Measurements from ENCODE around the gene RASAL2. TPM values are rescaled to one million over a fixed set of nuclear protein-coding genes. Genes with fewer than 3 reads are reported as not detected.

RASAL2 gene
- total RNA-seq, 1 experiment from 2014 or later, result not detected

- no peaks in the 10 kb centered on the region for H3K4me1 ChIP-seq (ENCODE audit: low read length)
- no peaks in the 10 kb centered on the region for H3K36me3 ChIP-seq (ENCODE audit: insufficient read depth, low read length)
- H3K27ac ChIP-seq (ENCODE audit: low read length), result no peak overlapping the region
- no peaks in the 10 kb centered on the region for H3K27me3 ChIP-seq (ENCODE audit: low read length)
- H3K9me3 ChIP-seq (ENCODE audit: low read length), result no peaks in the 10 kb centered on the region
- DNase-seq, result no peak
- no peaks in the 10 kb centered on the region for H3K79me2 ChIP-seq (ENCODE audit: low read length)
- H2AFZ ChIP-seq (ENCODE audit: low read length), result no peak overlapping the region
- H3K9me2 ChIP-seq (replicated peaks; ENCODE audit: insufficient read depth, low read length), result no peaks in the 10 kb centered on the region
- H3K4me2 ChIP-seq (ENCODE audit: low read depth, low read length, poor library complexity, severe bottlenecking), result no peak overlapping the region
- H3K9ac ChIP-seq (ENCODE audit: low read length), result no peak overlapping the region
- H3K4me3 ChIP-seq (ENCODE audit: low read length), result no peak overlapping the region
- H4K20me1 ChIP-seq (ENCODE audit: insufficient read depth, low read depth, low read length), result no peaks in the 10 kb centered on the region
These were observed 172.7 kb downstream of the RASAL2 start for GRCh38 chr1:178266619-178267066.

DNA sequence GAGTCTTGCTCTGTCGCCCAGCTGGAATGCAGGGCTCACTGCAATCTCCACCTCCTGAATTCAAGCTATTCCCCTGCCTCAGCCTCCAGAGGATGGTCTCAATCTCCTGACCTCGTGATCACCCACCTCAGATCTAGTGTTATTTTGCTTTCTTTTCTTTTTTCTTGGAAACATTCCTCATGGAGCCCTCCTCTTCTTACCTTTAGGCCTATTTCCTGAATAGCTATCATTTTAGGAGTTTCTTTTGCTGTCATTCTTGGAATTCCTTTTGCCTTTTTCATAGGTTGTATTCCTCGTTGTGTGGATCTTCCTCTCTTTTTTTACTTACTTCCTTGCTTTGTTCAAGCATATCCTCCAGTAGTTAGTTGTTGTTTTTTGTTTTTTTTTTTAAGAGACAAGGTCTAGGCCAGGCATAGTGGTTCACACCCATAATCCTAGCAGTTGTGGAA lies 173.8 kb downstream of the RASAL2 start:
- H3K27ac ChIP-seq (ENCODE audit: low read length), result no peak overlapping the region
- H3K27me3 ChIP-seq (ENCODE audit: low read length), result no peaks in the 10 kb centered on the region
- no peaks in the 10 kb centered on the region for H3K4me1 ChIP-seq (ENCODE audit: low read length)
- H3K9me2 ChIP-seq (replicated peaks; ENCODE audit: insufficient read depth, low read length), result no peaks in the 10 kb centered on the region
- no peaks in the 10 kb centered on the region for H3K79me2 ChIP-seq (ENCODE audit: low read length)
- H3K36me3 ChIP-seq (ENCODE audit: insufficient read depth, low read length), result no peaks in the 10 kb centered on the region
- no peaks in the 10 kb centered on the region for H3K9me3 ChIP-seq (ENCODE audit: low read length)
- no peaks in the 10 kb centered on the region for H4K20me1 ChIP-seq (ENCODE audit: insufficient read depth, low read depth, low read length)
- no peak overlapping the region for H3K4me3 ChIP-seq (ENCODE audit: low read length)
- no peak overlapping the region for H3K9ac ChIP-seq (ENCODE audit: low read length)
- no peak for DNase-seq
- H3K4me2 ChIP-seq (ENCODE audit: low read depth, low read length, poor library complexity, severe bottlenecking), result no peak overlapping the region
- H2AFZ ChIP-seq (ENCODE audit: low read length), result no peak overlapping the region

- Histone ChIP-seq H3K4me3 (ENCODE audit: low read length) (no peak overlapping the region), H2AFZ (ENCODE audit: low read length) (no peak overlapping the region), H3K27ac (ENCODE audit: low read length) (no peak overlapping the region), H3K9ac (ENCODE audit: low read length) (no peak overlapping the region), H3K27me3 (ENCODE audit: low read length) (no peaks in the 10 kb centered on the region), H3K4me2 (ENCODE audit: low read depth, low read length, poor library complexity, severe bottlenecking) (no peak overlapping the region), H3K79me2 (ENCODE audit: low read length) (no peaks in the 10 kb centered on the region), H3K36me3 (ENCODE audit: insufficient read depth, low read length) (no peaks in the 10 kb centered on the region), H3K9me2 (replicated peaks; ENCODE audit: insufficient read depth, low read length) (no peaks in the 10 kb centered on the region), H3K4me1 (ENCODE audit: low read length) (no peaks in the 10 kb centered on the region), H4K20me1 (ENCODE audit: insufficient read depth, low read depth, low read length) (no peaks in the 10 kb centered on the region), H3K9me3 (ENCODE audit: low read length) (no peaks in the 10 kb centered on the region)
- DNase-seq, result no peak
These were observed 177.6 kb downstream of the RASAL2 start for GRCh38 chr1:178271471-178271870.

- H3K4me2 ChIP-seq (ENCODE audit: low read depth, low read length, poor library complexity, severe bottlenecking), result no peak overlapping the region
- no peaks in the 10 kb centered on the region for H3K36me3 ChIP-seq (ENCODE audit: insufficient read depth, low read length)
- no peak for DNase-seq
- no peak overlapping the region for H3K4me3 ChIP-seq (ENCODE audit: low read length)
- no peak overlapping the region for H2AFZ ChIP-seq (ENCODE audit: low read length)
- H3K9ac ChIP-seq (ENCODE audit: low read length), result no peak overlapping the region
- H3K9me2 ChIP-seq (replicated peaks; ENCODE audit: insufficient read depth, low read length), result no peaks in the 10 kb centered on the region
- H4K20me1 ChIP-seq (ENCODE audit: insufficient read depth, low read depth, low read length), result no peaks in the 10 kb centered on the region
- H3K27ac ChIP-seq (ENCODE audit: low read length), result no peak overlapping the region
- H3K27me3 ChIP-seq (ENCODE audit: low read length), result no peaks in the 10 kb centered on the region
- H3K4me1 ChIP-seq (ENCODE audit: low read length), result no peaks in the 10 kb centered on the region
- no peaks in the 10 kb centered on the region for H3K79me2 ChIP-seq (ENCODE audit: low read length)
- H3K9me3 ChIP-seq (ENCODE audit: low read length), result no peaks in the 10 kb centered on the region
These were observed 180.0 kb downstream of the RASAL2 start for GRCh38 chr1:178273707-178274410.

GRCh38 chr1:178275049-178275448 lies 181.1 kb downstream of the RASAL2 start:
- Histone ChIP-seq H3K4me3 (ENCODE audit: low read length) (no peak overlapping the region), H3K9me3 (ENCODE audit: low read length) (no peaks in the 10 kb centered on the region)

GRCh38 chr1:178275553-178275952 lies 181.6 kb downstream of the RASAL2 start:
- Histone ChIP-seq H3K27ac (ENCODE audit: low read length) (no peak overlapping the region), H3K9ac (ENCODE audit: low read length) (no peak overlapping the region), H3K4me3 (ENCODE audit: low read length) (no peak overlapping the region), H2AFZ (ENCODE audit: low read length) (no peak overlapping the region), H3K79me2 (ENCODE audit: low read length) (no peaks in the 10 kb centered on the region), H3K4me1 (ENCODE audit: low read length) (no peaks in the 10 kb centered on the region), H3K36me3 (ENCODE audit: insufficient read depth, low read length) (no peaks in the 10 kb centered on the region), H3K9me2 (replicated peaks; ENCODE audit: insufficient read depth, low read length) (no peaks in the 10 kb centered on the region), H3K9me3 (ENCODE audit: low read length) (no peaks in the 10 kb centered on the region), H4K20me1 (ENCODE audit: insufficient read depth, low read depth, low read length) (no peaks in the 10 kb centered on the region), H3K27me3 (ENCODE audit: low read length) (no peaks in the 10 kb centered on the region), H3K4me2 (ENCODE audit: low read depth, low read length, poor library complexity, severe bottlenecking) (no peak overlapping the region)
- no peak for DNase-seq

More at GRCh38 chr1:178275049-178275448, 181.1 kb downstream of the RASAL2 start:
- Histone ChIP-seq H3K4me1 (ENCODE audit: low read length) (no peaks in the 10 kb centered on the region), H3K79me2 (ENCODE audit: low read length) (no peaks in the 10 kb centered on the region), H3K4me2 (ENCODE audit: low read depth, low read length, poor library complexity, severe bottlenecking) (no peak overlapping the region), H3K27me3 (ENCODE audit: low read length) (no peaks in the 10 kb centered on the region), H2AFZ (ENCODE audit: low read length) (no peak overlapping the region), H4K20me1 (ENCODE audit: insufficient read depth, low read depth, low read length) (no peaks in the 10 kb centered on the region), H3K36me3 (ENCODE audit: insufficient read depth, low read length) (no peaks in the 10 kb centered on the region), H3K9ac (ENCODE audit: low read length) (no peak overlapping the region), H3K9me2 (replicated peaks; ENCODE audit: insufficient read depth, low read length) (no peaks in the 10 kb centered on the region), H3K27ac (ENCODE audit: low read length) (no peak overlapping the region)
- DNase-seq, result no peak

DNA sequence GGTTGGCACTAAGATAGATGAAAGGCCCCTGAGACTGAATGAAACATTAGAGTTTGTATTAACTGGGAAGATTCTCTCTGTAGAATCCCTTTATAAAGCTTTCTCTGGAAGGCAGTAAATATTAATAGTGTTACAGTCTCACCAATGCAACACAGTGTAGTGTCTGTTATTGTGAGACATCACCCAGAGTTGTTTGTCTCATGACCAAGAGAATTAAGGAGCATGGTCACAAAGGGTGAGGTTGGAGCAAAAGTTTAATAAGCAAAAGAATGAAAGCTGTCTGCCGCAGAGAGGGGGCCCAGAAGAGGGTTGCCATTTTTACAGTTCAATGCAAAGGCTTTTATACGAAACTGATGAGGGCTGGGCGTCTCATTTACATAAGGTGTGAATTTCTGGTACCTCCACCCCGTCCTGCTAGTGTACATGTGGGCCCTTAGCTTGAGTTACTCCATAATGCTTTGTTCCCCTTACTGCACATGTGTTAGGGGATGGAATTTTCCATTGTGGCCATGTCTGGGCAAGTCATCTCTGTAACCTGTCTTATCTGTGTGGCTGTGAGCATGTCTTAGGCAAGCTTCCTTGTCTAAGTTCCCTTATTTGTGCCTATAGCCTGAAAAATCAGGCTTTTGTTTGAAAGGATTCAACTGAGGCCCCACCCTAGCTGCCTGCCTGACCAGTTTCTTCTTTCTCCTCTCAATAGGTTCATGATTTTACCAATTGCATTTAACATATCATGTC lies 184.1 kb downstream of the RASAL2 start:
- Histone ChIP-seq H3K27me3 (ENCODE audit: low read length) (no peaks in the 10 kb centered on the region), H3K9ac (ENCODE audit: low read length) (no peak overlapping the region), H3K27ac (ENCODE audit: low read length) (no peak overlapping the region), H3K4me1 (ENCODE audit: low read length) (no peaks in the 10 kb centered on the region), H3K9me2 (replicated peaks; ENCODE audit: insufficient read depth, low read length) (no peaks in the 10 kb centered on the region), H3K9me3 (ENCODE audit: low read length) (no peaks in the 10 kb centered on the region), H3K79me2 (ENCODE audit: low read length) (no peaks in the 10 kb centered on the region), H3K36me3 (ENCODE audit: insufficient read depth, low read length) (no peaks in the 10 kb centered on the region), H3K4me2 (ENCODE audit: low read depth, low read length, poor library complexity, severe bottlenecking) (no peak overlapping the region), H3K4me3 (ENCODE audit: low read length) (no peak overlapping the region), H4K20me1 (ENCODE audit: insufficient read depth, low read depth, low read length) (no peaks in the 10 kb centered on the region), H2AFZ (ENCODE audit: low read length) (no peak overlapping the region)
- no peak for DNase-seq

DNA sequence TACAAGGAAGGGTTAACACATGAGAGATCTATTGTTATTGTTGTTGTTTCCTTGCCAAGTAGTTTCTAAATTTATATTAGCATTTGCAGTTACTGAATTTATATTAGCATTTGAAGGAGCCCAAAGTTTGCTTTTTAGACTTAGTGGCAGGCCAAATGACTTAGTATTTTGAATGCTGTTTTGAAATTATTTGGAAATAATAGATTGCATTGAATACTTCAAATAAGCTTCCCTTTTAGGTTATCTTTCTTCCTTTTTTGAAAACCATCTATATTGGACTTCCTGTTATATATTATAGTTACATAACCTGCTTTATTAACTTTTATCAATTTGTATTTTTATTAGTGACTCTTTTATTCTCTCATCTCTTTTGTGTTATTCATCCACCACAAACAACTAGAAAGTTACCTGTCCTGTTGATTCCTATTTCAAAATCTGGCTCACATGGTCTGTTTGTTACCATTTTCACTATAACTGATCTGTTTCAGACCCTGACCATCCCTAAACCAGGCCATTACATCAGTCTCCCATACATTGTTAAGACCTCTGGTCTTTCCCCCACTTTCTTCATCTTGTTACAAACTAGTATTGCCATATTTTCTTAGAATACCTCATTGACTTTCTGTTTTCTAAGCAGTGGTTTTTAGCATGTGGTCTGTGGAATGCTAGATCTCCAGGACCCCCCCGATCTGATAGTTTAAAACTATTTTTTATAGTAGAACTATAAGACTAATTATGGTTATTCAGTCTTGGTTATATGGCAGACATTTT lies 185.2 kb downstream of the RASAL2 start:
- Histone ChIP-seq H2AFZ (ENCODE audit: low read length) (no peak overlapping the region), H3K9ac (ENCODE audit: low read length) (no peak overlapping the region), H3K4me3 (ENCODE audit: low read length) (no peak overlapping the region)

More for the DNA sequence above, 185.2 kb downstream of the RASAL2 start:
- no peaks in the 10 kb centered on the region for H3K9me2 ChIP-seq (replicated peaks; ENCODE audit: insufficient read depth, low read length)
- no peaks in the 10 kb centered on the region for H3K9me3 ChIP-seq (ENCODE audit: low read length)
- no peak for DNase-seq
- H3K27ac ChIP-seq (ENCODE audit: low read length), result no peak overlapping the region
- H3K79me2 ChIP-seq (ENCODE audit: low read length), result no peaks in the 10 kb centered on the region
- no peaks in the 10 kb centered on the region for H3K36me3 ChIP-seq (ENCODE audit: insufficient read depth, low read length)
- no peak overlapping the region for H3K4me2 ChIP-seq (ENCODE audit: low read depth, low read length, poor library complexity, severe bottlenecking)
- no peaks in the 10 kb centered on the region for H3K4me1 ChIP-seq (ENCODE audit: low read length)
- H3K27me3 ChIP-seq (ENCODE audit: low read length), result no peaks in the 10 kb centered on the region
- no peaks in the 10 kb centered on the region for H4K20me1 ChIP-seq (ENCODE audit: insufficient read depth, low read depth, low read length)
